Gastroesophageal sphincter (tissue), 4 donors: ENCODE data around the gene TMEM237. TPM values are rescaled to one million over a fixed set of nuclear protein-coding genes. Genes with fewer than 3 reads are reported as not detected.

Experiments
- ATAC-seq: fragments of 150-250 bp; one replicate; pipeline ENCODE4 v1.9.1; 2016; ENCODE audit warnings: mild to moderate bottlenecking, moderate library complexity
- H3K27ac ChIP-seq, 4 donors: fragments of 200-600 bp; sonication (generic) in 3 of 4; 1 replicate in 3 of 4; 2 replicates in 1 of 4; pipeline ENCODE4 v1.5.1; 2016 to 2019
- H3K27me3 ChIP-seq: fragments of 200-600 bp; sonication (generic); one replicate; pipeline ENCODE4 v1.5.1; 2019
- H3K36me3 ChIP-seq, 2 donors: fragments of 200-600 bp; sonication (generic); one replicate each; pipeline ENCODE4 v1.5.1; 2019; ENCODE audit warnings: control low read depth in 1 of 2
- H3K4me1 ChIP-seq, 3 donors: fragments of 200-600 bp; sonication (generic); 1 replicate in 2 of 3; 2 replicates in 1 of 3; pipeline ENCODE4 v1.5.1; 2016 to 2019; ENCODE audit warnings: control low read depth in 2 of 3
- H3K4me3 ChIP-seq, 2 donors: fragments of 200-600 bp; sonication (generic); one replicate each; pipeline ENCODE4 v1.5.1; 2019; ENCODE audit warnings: mild to moderate bottlenecking in 1 of 2, moderate library complexity in 1 of 2
- H3K9me3 ChIP-seq, 3 donors: fragments of 200-600 bp; sonication (generic); one replicate each; pipeline ENCODE4 v1.5.1; 2017 to 2019; ENCODE audit warnings: control low read depth in 2 of 3
- EP300 ChIP-seq: sonication (generic); formaldehyde crosslinking; IDR thresholded peaks from one replicate; pipeline ENCODE4 v1.6.1; 2017; ENCODE audit warnings: antibody characterized with exemption, mild to moderate bottlenecking
- POLR2A ChIP-seq, 2 donors: fragments of 450-650 bp; IDR thresholded peaks; one replicate each; pipeline ENCODE4 v1.6.1; 2017; ENCODE audit warnings: antibody characterized with exemption in 2 of 2, mild to moderate bottlenecking in 2 of 2, moderate library complexity in 1 of 2
- POLR2AphosphoS5 ChIP-seq: sonication (generic); formaldehyde crosslinking; IDR thresholded peaks from one replicate; pipeline ENCODE4 v1.6.1; 2017; ENCODE audit warnings: antibody characterized with exemption
- WGBS, 2 donors: methylation state at CpG; one replicate each; pipeline ENCODE4 v1.1.5; 2018; ENCODE audit warnings: low coverage in 1 of 2; 5-methylcytosine and 5-hydroxymethylcytosine counted together
- total RNA-seq, 4 donors: library from RNA; depleted of rRNA; stranded (reverse); fragments of >200 nt; gene quantifications; one replicate each; pipeline ENCODE4 v1.1.0, GENCODE V29; 2016
- TF ChIP-seq, protein P1 (sequence below), 4 experiments: fragments of 200-600 bp in 2 of 4; fragments of 450-650 bp in 2 of 4; sonication (generic) in 1 of 4; IDR thresholded peaks; one replicate each; pipeline ENCODE4 v1.5.1; 2017 to 2019; ENCODE audit warnings: antibody characterized with exemption in 4 of 4, mild to moderate bottlenecking in 2 of 4, moderate library complexity in 2 of 4

The TMEM237 gene, protein sequence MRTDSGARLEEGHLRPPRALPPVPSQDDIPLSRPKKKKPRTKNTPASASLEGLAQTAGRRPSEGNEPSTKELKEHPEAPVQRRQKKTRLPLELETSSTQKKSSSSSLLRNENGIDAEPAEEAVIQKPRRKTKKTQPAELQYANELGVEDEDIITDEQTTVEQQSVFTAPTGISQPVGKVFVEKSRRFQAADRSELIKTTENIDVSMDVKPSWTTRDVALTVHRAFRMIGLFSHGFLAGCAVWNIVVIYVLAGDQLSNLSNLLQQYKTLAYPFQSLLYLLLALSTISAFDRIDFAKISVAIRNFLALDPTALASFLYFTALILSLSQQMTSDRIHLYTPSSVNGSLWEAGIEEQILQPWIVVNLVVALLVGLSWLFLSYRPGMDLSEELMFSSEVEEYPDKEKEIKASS
- total RNA-seq, result 10 to 100 TPM; 12.3 to 32.8 (median 24.4) TPM

DNA sequence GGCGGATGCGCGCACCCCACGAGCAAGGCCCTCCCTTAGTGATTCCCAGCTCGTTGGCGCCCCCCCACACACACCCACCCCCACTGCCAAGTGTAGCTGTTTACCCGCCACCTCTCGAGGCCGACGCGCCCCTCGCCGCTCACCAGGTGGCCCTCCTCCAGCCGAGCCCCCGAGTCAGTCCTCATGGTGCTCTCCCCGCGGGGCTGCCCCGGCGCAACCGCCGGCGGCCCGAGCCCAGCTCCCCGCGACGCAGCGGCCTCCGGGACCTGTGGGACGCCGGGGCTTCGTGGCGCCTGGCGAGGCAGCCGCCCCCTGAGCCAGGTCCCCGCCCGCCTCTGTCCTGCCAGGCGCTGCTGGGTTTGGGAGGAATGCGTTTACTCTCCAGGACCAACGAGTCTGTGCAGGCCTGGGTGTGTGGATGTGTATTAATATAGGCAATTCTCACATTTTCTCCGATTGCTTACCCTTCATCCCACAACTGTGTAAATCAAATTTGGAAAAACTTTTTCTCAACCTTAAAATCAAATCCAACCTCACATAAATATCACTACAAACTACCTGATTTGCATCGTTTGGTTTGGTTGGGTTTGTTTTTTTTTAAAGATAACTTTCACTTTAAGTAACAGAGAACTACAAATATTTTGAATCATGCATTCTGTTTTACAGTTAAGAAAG is at the start of gene TMEM237:
Gene TMEM237, minus strand, starts transcription at position 288 of the 675 bp plus-strand sequence. Its CDS starts 103 bp downstream, at position 185.
- peaks cover 0 to 6% of the 10 kb centered on the region in 2 donors for H3K36me3 ChIP-seq
- H3K9me3 ChIP-seq, result no peaks in the 10 kb centered on the region
- peak within 1 kb of the TSS; percentile 75 to 80 for H3K4me3 ChIP-seq
- peak; percentile 72 for ATAC-seq
- no peaks in the 10 kb centered on the region for H3K27me3 ChIP-seq
- TF ChIP-seq POLR2A (IDR thresholded peaks at IDR 0.05), result peak; percentile 13 to 33
- no peak for TF ChIP-seq EP300
- TF ChIP-seq, protein P1, sequence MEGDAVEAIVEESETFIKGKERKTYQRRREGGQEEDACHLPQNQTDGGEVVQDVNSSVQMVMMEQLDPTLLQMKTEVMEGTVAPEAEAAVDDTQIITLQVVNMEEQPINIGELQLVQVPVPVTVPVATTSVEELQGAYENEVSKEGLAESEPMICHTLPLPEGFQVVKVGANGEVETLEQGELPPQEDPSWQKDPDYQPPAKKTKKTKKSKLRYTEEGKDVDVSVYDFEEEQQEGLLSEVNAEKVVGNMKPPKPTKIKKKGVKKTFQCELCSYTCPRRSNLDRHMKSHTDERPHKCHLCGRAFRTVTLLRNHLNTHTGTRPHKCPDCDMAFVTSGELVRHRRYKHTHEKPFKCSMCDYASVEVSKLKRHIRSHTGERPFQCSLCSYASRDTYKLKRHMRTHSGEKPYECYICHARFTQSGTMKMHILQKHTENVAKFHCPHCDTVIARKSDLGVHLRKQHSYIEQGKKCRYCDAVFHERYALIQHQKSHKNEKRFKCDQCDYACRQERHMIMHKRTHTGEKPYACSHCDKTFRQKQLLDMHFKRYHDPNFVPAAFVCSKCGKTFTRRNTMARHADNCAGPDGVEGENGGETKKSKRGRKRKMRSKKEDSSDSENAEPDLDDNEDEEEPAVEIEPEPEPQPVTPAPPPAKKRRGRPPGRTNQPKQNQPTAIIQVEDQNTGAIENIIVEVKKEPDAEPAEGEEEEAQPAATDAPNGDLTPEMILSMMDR (IDR thresholded peaks at IDR 0.05), result no peak
- TF ChIP-seq POLR2AphosphoS5, result no peak
- H3K27ac ChIP-seq, result peak within 1 kb of the TSS; percentile 83 to 96 (median 93)
- H3K4me1 ChIP-seq, result peaks cover 0 to 22% (median 0%) of the 10 kb centered on the region in 3 donors
- WGBS, 2 donors, result 0% methylated on average over 2 to 4 of the region's 41 CpGs

DNA sequence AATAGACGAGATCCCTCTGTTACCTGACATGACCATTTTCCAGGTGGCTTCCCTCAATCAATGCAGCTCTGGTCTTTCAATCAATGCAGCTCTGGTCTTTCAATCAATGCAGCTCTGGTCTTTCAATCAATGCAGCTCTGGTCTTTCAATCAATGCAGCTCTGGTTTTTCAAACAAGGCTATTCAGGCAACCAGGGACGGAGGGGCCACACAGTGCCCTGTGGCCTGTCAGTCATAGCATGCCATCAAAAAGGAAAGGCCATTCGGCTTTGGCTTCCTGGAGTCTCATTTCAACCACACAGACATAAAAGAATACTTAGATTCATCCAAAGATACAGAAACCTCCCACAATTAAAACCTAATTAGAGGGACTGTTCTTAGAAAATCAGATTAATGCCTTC is 41.9 kb upstream of the TMEM237 start:
- H3K9me3 ChIP-seq, result no peaks in the 10 kb centered on the region
- H3K27me3 ChIP-seq, result peaks cover 5% of the 10 kb centered on the region
- TF ChIP-seq EP300 (no peak), POLR2A (IDR thresholded peaks at IDR 0.05) (no peak), POLR2AphosphoS5 (no peak)
- TF ChIP-seq, protein P1 (IDR thresholded peaks at IDR 0.05), result no peak
- ATAC-seq, result no peak
- no peaks in the 10 kb centered on the region for H3K36me3 ChIP-seq
- H3K27ac ChIP-seq, result no peak overlapping the region
- 68% methylated on average over 2 of the region's 3 CpGs; no CpG with 5 or more reads in 1 of the 2 donors for WGBS, 2 donors
- H3K4me1 ChIP-seq, result no peaks in the 10 kb centered on the region
- H3K4me3 ChIP-seq, result no peak overlapping the region

DNA sequence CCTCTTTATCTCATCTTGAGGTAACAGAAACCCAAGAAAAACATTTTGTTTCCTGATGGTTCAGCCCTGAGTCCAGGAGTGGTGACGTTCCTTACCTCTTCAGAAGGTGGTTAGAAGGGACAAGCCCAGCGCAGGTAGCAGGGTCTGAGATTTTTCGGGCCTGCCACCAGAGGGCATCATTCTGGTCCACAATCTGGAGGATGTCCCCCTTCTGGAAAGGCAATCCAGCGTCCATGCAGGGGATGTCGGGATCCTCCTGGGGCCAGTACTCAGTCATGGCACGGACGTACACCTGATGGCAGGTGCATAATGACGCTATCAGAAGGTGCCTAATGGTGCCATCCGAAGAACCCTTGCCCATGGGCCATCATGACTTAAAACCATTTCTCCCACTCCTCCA is 37.4 kb upstream of the TMEM237 start:
- H3K36me3 ChIP-seq, result no peaks in the 10 kb centered on the region
- ATAC-seq, result no peak
- H3K27me3 ChIP-seq, result peaks cover 5% of the 10 kb centered on the region
- H3K27ac ChIP-seq, result no peak overlapping the region
- no peak for TF ChIP-seq EP300
- no peak overlapping the region for H3K4me3 ChIP-seq
- WGBS, 2 donors, result 47 to 64% methylated on average over 3 to 8 of the region's 9 CpGs
- H3K4me1 ChIP-seq, result no peaks in the 10 kb centered on the region
- H3K9me3 ChIP-seq, result no peaks in the 10 kb centered on the region

DNA sequence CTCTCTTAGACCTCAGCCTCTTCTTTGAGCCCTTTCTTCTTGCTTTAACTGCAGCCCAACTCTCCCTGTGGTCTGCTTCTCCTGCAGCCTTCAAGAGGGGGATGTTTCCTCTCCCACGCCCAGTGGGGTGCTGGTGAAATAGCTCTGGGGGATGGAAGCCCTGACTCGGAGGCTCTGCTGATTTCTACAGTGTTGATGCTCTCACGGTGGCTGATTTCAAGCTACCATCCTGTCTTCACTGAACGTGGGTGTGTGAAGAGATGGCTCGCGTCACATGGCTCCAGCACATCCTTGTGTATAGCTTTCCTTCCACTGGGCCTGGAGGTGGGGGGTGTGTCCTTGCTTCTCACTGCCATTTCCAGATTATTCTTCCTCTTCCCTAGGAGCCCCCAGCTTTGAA is 35.1 kb upstream of the TMEM237 start:
- Histone ChIP-seq H3K4me1 (no peaks in the 10 kb centered on the region), H3K27ac (no peak overlapping the region), H3K4me3 (no peak overlapping the region), H3K27me3 (peaks cover 5% of the 10 kb centered on the region), H3K36me3 (no peaks in the 10 kb centered on the region), H3K9me3 (no peaks in the 10 kb centered on the region)
- TF ChIP-seq EP300 (no peak), POLR2AphosphoS5 (no peak)
- TF ChIP-seq, protein P1 (IDR thresholded peaks at IDR 0.05), result no peak
- 45% methylated on average over 5 of the region's 6 CpGs; no CpG with 5 or more reads in 1 of the 2 donors for WGBS, 2 donors
- no peak for ATAC-seq

DNA sequence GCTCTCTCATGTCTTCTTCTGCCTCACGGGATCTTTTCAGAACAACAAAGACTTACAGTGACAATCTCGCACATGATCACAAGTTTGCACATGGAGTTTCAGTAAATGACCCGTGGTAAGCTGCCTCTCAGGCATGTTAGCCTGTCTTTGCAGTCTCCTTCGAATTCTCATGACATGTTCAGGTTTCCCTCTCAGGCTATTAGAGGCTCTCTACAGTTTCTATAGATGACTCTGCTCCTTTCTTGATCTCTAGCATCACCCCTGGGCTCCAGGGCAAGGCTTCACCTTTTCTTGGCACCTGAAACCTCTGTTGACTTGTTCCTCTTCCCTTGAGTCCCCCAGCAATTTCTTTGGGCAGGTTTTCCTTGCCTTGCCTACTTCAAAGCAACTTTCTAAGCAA is 32.2 kb upstream of the TMEM237 start:
- 78 to 79% methylated on average over 3 to 4 of the region's 4 CpGs for WGBS, 2 donors
- Histone ChIP-seq H3K36me3 (no peaks in the 10 kb centered on the region), H3K4me1 (no peaks in the 10 kb centered on the region), H3K4me3 (no peak overlapping the region), H3K27me3 (no peaks in the 10 kb centered on the region), H3K27ac (no peak overlapping the region), H3K9me3 (peaks cover 0 to 10% (median 0%) of the 10 kb centered on the region in 3 donors)
- TF ChIP-seq POLR2AphosphoS5 (no peak), POLR2A (IDR thresholded peaks at IDR 0.05) (no peak), EP300 (no peak)
- TF ChIP-seq, protein P1 (IDR thresholded peaks at IDR 0.05), result no peak
- ATAC-seq, result no peak
